ACHN (cell line): ENCODE measurements around the gene LHX5.
"Not testable (repeated sequence)": the region's sequence is repeated elsewhere in the genome, so short reads cannot be mapped to it uniquely, and the experiment has no call there.

Experiments used
- DNase-seq: peaks from one replicate; pipeline ENCODE4 v3.0.0-alpha.2; 2015
- in situ Hi-C: cut with HindIII; loops from 2 replicates; pipeline ENCODE4 v1.10.0; 2017; ENCODE audit warnings: low sequenced_read_pairs, low pct_ligation_motif_present, low pct_unique_long_range_greater_than_20kb

The LHX5 gene

DNA sequence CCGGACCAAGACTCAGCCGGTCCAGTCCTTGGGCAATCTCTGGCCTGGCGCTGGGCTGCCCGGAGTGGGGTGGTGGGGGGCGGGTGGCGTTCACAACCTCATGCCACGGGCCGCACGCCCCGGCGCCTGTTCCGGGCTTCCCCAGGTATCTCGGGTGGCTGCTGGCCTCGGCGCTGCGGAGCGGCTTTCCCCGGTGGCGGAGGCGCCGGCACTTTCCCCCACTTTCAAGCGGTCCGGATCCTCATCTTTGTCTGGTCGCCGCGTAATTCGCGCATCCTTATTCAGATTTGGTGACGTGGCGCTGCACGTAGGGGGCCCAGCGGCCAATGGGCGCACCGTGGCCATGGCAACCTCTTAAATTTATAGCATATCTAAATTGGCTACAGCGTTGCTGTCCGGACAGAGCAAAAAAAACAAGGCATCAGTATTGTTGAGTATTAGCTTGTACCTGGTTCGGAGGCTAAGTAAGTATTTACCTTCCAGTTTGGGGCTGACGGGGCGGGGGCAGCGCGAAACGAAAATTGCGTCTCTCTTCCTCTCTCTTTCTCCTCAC, at the start of gene LHX5:
Gene LHX5, minus strand, starts transcription at position 253 of the 553 bp plus-strand sequence. CDS start 373 bp downstream, outside the sequence.
- in situ Hi-C loops = no loop called here
- no peak for DNase-seq

DNA sequence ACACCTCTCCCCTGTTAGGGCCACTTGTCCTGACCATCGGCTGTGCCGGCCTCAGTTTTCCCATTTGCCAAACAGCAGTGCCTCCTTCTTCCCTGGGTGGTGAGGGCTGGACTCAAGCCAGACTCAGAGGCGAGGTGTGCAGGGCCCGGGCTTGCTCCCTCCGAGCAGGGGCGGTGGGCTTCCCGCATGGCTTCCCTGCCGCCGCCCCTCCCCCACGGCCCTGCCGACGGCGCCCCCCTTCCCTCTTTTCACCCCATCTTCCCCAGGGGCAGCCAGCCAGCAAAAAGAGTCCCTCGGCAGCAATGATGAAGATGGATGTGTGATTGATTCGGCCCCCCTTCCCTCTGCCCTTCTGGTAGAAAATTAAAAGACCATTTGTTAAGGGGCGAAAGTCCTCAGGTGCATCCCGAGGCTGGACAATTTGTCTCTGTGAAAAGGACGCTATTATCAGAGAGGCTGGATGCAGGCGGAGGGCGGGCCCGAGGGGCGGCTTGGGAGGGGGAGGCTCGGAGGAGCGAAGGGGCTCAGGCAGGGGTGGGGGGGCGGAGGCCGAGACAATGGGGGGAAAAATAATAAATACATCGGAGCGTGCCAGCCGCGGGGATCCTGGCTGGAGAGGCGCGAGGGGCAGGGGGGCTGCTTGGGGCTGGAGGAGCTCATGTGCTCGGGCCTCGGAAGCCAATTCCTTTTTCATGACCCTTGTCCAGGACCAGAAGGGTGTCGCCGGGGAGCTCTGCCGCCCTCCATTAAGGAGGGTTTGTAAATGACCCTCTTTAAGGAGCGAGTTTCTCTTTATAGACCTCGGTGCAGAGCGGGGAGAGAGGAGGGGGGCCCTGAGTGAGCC, 48.0 kb upstream of the LHX5 start:
- in situ Hi-C loops = no loop called here
- DNase-seq = no peak

GRCh38 chr12:113515082-113515856, 43.6 kb upstream of the LHX5 start:
- DNase-seq = no peak
- in situ Hi-C loops = no loop called here

- no peak for DNase-seq
- in situ Hi-C loops = no loop called here
Measured at GRCh38 chr12:113514602-113515001, 42.9 kb upstream of the LHX5 start.

- in situ Hi-C loops = no loop called here
- no peak for DNase-seq
Measured at GRCh38 chr12:113512568-113512967, 40.9 kb upstream of the LHX5 start.

DNA sequence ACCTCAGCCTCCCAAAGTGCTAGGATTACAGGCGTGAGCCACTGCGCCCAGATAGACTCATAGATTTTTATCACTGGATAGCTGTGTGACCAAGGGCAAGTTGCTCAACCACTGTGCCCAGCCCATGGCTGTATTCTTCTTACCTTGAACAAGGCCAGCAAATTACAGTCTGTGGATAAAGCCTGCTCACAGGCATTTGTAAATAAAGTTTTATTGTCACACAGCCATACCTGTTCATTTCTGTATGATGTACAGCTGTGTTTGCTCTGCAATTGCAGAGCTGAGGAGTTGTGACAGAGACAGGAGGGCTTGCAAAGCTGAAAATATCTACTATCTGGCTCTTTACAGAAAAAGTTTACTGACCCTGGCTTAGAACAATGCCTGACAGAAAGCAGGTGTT, 35.2 kb upstream of the LHX5 start:
- no peak for DNase-seq
- in situ Hi-C loops = no loop called here

- DNase-seq = no peak
- in situ Hi-C loops = no loop called here
Measured at GRCh38 chr12:113505941-113506340, 34.3 kb upstream of the LHX5 start.

DNA sequence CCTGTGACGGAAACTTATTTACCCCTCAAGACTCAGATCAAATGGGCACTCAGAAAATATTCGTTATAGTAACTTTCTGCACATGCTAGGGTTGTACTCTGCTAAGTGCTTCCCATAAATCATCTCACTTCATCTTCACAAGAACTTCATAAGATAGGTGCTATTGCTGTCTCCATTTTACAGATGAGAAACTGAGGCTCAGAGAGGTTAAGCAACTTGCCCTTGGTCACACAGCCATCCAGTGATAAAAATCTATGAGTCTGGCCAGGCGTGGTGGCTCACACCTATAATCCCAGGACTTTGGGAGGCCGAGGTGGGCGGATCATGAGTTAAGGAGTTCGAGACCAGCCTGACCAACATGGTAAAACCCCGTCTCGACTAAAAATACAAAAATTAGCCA, 33.2 kb upstream of the LHX5 start:
- DNase-seq = no peak
- in situ Hi-C loops = no loop called here

DNA sequence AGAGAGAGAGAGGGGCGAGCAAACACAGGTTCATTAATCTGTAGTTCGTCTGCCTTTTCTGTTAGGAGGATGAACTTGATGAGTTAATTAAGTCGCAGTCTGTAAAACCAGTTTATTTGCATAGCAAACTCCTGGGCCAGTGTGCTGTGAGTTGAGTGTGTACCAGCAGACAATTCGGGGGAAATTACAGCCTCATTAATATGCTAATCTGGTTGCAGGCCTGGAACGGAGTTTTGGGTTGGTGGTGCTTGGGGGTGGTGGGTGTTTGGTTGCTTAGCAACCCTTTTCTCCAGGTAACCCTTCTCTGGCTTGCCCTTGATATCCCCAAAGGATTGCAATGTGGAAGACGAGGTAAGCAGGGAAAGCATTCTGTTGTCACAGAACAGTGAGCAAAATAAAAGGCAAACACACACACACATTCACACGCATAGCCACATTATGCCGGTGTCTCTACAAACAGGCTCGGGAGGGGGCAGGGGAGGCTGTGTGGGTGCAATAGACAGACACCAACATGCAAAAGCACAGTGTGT, 29.2 kb upstream of the LHX5 start:
- no peak for DNase-seq
- in situ Hi-C loops = no loop called here

GRCh38 chr12:113500306-113500675, 28.6 kb upstream of the LHX5 start:
- in situ Hi-C loops = no loop called here
- no peak for DNase-seq

- in situ Hi-C loops = no loop called here
- DNase-seq = no peak
Measured at GRCh38 chr12:113498490-113498889, 26.8 kb upstream of the LHX5 start.

DNA sequence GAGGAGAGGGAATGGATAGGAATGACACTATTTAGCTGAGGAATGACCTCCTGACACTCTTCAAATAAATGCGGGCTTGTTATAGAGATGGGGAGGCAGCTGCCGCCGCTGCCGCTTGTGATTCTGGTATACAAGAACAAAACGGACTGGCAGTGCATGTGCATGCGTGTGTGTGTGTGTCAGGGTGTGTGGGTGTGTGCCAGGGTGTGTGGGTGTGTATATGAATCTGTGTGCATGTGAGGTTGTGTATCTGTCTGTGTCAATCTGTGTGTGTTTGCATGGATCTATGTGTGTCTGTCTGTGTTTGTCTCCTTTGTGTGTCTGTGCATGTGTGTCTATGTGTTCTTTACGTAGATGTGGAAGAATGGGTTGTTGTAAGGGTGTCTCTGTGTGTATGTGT, 26.0 kb upstream of the LHX5 start:
- DNase-seq = no peak
- in situ Hi-C loops = no loop called here

- DNase-seq, in situ Hi-C loops: not testable (repeated sequence)
Measured at GRCh38 chr12:113495941-113496340, 24.3 kb upstream of the LHX5 start.

GRCh38 chr12:113488322-113488721, 16.7 kb upstream of the LHX5 start:
- in situ Hi-C loops = no loop called here
- no peak for DNase-seq

- no peak for DNase-seq
- in situ Hi-C loops = no loop called here
Measured at GRCh38 chr12:113486722-113487121, 15.1 kb upstream of the LHX5 start.

- no peak for DNase-seq
- in situ Hi-C loops = no loop called here
Measured at GRCh38 chr12:113485330-113485729, 13.7 kb upstream of the LHX5 start.

DNA sequence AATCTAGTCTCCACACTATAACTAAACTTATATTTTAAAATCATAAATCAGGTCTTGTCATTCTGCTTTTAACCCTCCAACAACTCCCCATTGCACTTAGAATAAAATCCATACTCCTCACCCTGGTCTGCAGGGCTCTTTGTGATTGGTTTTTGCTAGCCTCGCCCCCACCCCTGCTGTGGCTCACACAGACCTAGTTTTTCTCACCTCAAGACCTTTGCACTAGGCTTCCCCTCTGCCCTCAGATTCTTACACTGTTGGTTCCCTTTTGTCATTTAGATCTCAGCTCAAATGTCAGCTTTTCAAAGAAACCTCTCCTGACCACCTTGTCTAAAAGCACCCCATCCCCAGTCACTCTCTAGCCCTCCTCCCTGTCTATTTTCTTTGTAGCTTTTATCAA, 10.7 kb upstream of the LHX5 start:
- no peak for DNase-seq
- in situ Hi-C loops = no loop called here

- in situ Hi-C loops = no loop called here
- no peak for DNase-seq
Measured at GRCh38 chr12:113480336-113480971, 8.8 kb upstream of the LHX5 start.
